Bone marrow (tissue), 2 donors: ENCODE results near the gene PAX5.

Experiments used
- DNase-seq, 2 donors: peaks; one replicate each; lab custom pipeline; 2025; lab: John Stamatoyannopoulos, UW

PAX5 gene

DNA sequence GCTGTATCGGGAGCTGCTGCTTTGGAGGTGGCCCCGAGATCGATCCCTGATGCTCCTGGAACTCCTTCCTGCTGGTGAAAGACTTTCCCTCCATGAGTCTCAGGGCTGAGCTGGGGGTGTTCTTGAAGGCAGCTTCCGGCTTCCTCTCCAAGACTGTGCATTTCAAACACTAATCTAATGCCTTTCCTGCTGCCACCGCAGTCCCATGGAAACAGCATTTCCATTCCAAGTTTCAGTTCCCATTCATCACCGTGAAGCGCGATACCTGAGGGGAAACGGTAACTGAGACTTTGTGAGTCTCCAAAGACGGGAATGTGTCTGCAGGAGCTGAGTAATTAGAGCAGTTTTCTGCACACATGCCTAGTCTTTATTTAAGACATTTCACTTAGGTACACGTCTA lies 230.1 kb downstream of the PAX5 start:
- DNase-seq = no peak

GRCh38 chr9:36802201-36802920 lies 231.7 kb downstream of the PAX5 start:
- no peak for DNase-seq

DNA sequence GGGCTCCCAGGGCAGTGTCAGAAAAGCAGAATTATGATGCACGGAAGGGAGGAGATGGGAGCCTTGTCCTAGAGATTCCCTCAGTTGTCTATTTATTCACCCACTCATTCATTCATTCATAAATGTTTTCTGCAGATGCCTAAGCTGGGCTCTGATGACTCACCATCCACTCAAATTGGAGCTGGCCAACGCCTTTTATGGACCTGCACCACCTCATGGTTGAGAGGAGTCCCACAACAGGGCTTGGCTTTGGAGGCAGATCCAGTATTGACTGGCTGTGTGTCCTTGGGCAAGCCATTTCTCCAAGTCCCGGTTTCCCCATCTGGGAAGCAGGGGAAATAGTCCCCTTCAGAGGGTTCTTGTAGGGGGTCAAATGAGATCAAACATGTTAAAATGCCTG lies 233.6 kb downstream of the PAX5 start:
- no peak for DNase-seq

DNA sequence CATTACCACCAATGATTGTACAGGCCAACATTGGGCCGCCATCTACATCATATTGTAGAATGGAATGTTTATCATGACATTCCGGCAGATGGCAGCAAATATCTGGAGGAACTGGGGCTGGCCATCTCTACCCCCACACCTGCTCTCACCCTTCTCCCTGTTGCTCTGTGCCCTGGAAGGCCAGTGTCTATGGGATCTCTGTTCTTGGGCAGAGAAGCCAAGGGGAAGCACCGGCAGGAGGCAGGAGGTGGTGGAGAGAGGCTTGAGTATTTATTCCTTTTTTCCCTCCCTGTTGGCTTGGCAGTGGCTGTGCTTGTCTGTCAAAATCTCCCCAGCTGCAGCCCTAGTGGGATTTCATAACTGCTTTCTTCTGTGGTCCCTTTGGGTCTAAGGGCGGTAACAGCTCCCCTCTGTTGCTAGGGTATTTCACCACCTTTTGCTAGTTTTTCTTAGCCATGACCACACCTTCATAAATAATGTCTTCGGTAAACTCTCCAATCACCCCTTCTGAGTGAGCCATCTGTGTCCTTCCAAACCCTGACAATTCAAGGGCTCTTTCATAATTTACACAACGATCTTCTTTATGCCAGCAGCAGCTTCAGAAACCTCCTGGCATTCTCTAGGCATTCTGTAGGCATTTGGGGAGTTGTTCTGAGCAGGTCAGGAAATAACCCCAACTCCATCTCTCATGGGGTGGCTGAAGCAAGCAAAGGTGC lies 235.6 kb downstream of the PAX5 start:
- DNase-seq = no peak

DNA sequence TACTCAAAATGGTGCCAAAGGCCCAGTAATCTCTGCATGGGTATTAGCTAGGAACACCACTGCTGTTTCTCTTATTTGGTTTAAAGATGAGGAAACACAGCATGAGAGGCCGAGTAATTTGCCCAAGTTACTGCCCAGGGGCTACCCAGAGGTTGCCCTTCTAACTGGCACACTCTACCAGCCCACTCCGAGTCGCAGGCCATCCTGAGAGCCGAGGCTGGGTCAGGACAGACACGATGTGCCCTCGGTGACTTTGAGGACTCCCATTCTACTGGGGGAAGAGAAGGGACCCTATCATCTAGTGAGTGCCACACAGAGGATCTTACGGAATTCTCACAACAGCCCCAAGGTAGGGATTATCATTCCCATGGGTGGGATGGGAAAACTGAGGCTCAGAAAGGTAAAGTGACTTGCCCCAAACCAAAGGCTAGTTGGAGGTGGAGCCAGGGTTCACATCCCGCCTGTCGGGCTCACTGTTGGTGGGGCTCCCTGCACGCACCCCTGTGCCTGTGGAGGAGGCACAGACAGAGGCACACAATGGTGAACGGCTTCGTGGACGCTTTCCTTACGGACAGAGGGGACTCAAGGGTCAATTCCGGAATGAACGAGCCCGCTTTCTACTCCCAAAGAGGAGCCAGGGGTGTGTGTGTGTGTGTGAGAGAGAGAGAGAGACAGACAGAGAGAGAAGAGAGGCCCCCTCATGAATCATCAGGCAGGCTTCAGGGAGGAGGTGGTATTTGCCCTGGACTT lies 236.4 kb downstream of the PAX5 start:
- no peak for DNase-seq

- DNase-seq = no peak
Observed at GRCh38 chr9:36796671-36797419, 237.2 kb downstream of the PAX5 start.

DNA sequence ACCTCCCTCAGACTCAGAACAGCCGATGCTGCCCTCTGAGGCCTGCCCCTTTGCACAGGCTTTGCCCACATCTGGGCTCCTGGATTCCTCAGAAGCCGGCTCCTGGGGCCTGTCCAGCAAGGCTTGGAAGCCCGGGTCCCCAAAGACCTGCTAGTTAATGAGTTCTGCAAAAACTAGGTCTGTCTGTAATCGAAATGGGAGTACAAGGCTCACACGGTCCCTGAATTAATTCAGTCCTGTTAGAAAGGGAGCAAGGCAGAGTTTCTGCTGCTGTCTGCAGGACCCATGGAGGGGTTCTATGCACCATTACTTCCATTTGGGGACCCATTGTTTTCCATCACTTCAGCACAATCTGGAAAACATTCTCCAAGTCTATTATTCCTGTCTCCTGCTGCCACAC lies 239.6 kb downstream of the PAX5 start:
- no peak for DNase-seq

DNA sequence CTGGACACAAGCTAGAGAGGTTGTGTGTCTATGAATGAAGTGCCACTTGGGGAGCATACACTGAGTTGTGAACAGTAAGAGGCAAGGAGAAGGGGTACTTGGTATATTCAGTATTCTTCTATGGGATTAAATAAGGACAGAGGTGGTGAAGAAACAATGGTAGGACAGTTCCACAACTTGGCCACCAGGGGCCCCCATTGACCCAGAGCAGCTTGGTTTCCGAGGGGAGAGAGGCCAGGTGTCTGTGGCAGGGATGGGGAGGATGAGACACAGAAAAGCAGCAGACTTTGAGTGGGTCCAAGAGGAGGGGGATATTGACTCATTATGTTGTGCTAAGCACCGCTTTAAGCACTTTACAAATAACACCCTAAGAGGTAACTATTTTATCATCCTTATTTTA lies 240.8 kb downstream of the PAX5 start:
- DNase-seq = no peak

DNA sequence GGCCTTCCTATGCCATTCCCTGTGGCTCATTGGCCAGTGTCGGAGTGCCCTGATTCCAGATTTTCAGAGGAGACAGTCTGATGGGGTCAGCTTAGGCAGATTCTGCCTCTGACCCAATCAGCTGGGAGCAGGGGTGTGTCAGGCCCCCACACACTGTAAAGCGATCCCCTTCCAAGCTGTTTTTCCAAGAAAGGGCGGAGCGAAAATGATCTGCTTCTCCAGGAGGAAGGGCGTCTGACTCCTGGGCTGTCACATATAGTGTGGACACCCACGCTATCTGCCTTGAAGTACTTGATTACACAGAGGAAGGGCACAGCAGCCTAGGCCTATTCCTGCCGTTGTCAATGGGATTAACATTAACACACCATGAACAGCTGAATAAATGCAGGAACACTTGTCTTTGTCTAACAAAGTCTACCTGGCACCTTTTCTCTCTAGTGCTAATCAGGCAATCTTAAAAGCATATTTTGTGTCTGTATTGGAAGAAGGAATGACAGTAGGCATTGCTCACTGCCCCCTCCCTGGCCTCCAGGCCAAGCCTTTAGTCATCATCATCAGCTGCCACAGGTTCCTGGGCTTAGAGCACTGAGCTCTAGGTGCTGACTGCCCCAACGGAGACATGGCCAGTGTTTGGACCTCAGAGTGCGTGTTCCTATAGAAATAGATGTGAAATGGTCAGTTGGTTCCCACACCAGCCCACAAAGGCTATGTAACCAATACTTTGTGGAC lies 242.7 kb downstream of the PAX5 start:
- DNase-seq = no peak

- DNase-seq = no peak
Observed at GRCh38 chr9:36789886-36790285, 244.2 kb downstream of the PAX5 start.

DNA sequence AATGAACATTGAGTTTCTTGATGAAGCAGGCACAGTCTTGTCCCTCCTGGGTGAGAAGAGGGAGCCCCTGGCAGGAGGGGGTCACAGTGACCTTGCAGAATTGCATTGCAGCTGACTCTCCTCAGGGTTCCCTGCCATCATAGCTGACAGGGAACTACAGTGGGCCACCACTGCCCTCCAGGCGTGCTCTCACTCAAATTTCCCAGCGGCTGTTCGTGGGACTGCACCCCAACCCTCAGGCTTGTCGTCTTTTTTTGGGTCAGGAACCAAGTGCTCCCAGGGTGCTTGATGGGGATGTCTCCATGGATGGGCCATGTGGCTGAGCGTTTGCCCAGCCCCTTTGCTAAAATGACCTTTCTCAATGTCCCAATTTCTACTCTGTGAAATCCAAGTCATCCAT lies 245.5 kb downstream of the PAX5 start:
- DNase-seq = no peak

DNA sequence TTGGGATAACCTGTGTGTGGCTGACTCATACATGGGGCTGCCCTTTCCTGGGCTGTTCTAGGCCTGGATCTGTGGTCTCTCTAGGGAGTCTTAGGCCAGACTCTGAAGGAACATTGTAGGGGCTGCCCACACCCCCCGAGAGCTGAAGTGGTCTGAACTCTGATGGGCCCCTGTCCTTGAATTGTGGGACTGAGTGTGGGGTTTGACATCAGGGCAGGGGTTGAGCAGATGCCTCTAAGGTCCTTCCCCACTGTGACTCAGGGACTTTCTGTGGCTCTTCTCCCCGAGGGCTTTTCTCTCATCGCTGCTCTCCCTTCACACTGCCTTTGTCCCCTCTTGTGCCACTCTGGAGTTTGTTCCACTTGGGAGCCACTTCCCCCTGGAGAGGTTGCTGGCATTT lies 246.4 kb downstream of the PAX5 start:
- no peak for DNase-seq
